Endothelial cell of umbilical vein (primary cell): ENCODE data around the gene MED16.

ENCODE experiments used
- EZH2 ChIP-seq: IDR thresholded peaks from 2 replicates; pipeline ENCODE4 v1.6.1; 2012; ENCODE audit warnings: borderline replicate concordance, low read depth, mild to moderate bottlenecking, moderate library complexity, low read length, inconsistent platforms; ENCODE audit not compliant: severe bottlenecking
- POLR2A ChIP-seq: IDR thresholded peaks from 2 replicates; pipeline ENCODE4 v1.6.1; 2012; ENCODE audit warnings: low read depth, mild to moderate bottlenecking, control low read depth, low read length
- POLR2AphosphoS5 ChIP-seq: IDR thresholded peaks from 2 replicates; pipeline ENCODE4 v1.6.1; 2012; ENCODE audit warnings: low read depth, mild to moderate bottlenecking, control low read depth, low read length, moderate library complexity; ENCODE audit not compliant: insufficient read depth
- TF ChIP-seq, protein P1 (sequence below), 2 donors: IDR thresholded peaks; 1 replicate in 1 of 2; 2 replicates in 1 of 2; pipeline ENCODE4 v1.5.1; 2011; ENCODE audit warnings: low read length in 2 of 2, mild to moderate bottlenecking in 2 of 2, moderate library complexity in 2 of 2, control low read depth in 1 of 2, inconsistent platforms in 1 of 2, low read depth in 1 of 2; ENCODE audit not compliant: insufficient read depth in 1 of 2; ENCODE audit errors: extremely low read depth in 1 of 2

DNA sequence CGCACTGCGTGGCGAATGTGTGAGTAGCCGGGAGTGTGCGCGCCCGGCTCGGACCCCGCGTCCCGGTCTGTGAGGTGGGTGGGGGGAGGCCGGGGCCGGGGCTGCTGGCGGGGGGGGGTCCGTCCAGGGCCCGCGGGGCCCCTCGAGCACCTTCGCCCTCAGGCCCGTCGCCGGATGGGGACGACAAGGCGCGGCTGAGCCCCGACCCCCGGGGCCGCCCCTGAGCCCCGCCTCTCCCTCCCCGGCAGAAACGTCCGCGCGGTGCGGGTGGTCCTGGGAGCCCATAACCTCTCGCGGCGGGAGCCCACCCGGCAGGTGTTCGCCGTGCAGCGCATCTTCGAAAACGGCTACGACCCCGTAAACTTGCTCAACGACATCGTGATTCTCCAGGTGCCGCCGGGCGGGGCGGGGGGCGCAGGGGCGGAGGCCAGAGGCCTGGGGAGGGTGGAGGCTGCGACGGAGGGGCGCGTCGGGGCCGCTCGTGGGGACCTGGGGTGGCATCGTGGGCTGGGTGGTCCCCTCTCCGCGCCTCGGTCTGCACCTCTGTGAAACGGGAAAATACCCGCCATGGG is 39.9 kb downstream of the MED16 start:
- TF ChIP-seq EZH2 (no peak), POLR2AphosphoS5 (no peak), POLR2A (no peak)
- TF ChIP-seq, protein P1, sequence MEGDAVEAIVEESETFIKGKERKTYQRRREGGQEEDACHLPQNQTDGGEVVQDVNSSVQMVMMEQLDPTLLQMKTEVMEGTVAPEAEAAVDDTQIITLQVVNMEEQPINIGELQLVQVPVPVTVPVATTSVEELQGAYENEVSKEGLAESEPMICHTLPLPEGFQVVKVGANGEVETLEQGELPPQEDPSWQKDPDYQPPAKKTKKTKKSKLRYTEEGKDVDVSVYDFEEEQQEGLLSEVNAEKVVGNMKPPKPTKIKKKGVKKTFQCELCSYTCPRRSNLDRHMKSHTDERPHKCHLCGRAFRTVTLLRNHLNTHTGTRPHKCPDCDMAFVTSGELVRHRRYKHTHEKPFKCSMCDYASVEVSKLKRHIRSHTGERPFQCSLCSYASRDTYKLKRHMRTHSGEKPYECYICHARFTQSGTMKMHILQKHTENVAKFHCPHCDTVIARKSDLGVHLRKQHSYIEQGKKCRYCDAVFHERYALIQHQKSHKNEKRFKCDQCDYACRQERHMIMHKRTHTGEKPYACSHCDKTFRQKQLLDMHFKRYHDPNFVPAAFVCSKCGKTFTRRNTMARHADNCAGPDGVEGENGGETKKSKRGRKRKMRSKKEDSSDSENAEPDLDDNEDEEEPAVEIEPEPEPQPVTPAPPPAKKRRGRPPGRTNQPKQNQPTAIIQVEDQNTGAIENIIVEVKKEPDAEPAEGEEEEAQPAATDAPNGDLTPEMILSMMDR (IDR thresholded peaks at IDR 0.05; ENCODE audit: extremely low read depth in 1 of 2, insufficient read depth in 1 of 2, low read depth in 1 of 2, low read length in 2 of 2), result no peak
